GM19328 (cell line): ENCODE results near the gene RAB43.

Source experiments
- ATAC-seq: cut with Tn5 transposase; IDR thresholded peaks from one replicate; pipeline ENCODE4 v1.9.1; 2021; ENCODE audit warnings: mild to moderate bottlenecking, moderate library complexity; ENCODE audit not compliant: unreplicated experiment

Gene RAB43

DNA sequence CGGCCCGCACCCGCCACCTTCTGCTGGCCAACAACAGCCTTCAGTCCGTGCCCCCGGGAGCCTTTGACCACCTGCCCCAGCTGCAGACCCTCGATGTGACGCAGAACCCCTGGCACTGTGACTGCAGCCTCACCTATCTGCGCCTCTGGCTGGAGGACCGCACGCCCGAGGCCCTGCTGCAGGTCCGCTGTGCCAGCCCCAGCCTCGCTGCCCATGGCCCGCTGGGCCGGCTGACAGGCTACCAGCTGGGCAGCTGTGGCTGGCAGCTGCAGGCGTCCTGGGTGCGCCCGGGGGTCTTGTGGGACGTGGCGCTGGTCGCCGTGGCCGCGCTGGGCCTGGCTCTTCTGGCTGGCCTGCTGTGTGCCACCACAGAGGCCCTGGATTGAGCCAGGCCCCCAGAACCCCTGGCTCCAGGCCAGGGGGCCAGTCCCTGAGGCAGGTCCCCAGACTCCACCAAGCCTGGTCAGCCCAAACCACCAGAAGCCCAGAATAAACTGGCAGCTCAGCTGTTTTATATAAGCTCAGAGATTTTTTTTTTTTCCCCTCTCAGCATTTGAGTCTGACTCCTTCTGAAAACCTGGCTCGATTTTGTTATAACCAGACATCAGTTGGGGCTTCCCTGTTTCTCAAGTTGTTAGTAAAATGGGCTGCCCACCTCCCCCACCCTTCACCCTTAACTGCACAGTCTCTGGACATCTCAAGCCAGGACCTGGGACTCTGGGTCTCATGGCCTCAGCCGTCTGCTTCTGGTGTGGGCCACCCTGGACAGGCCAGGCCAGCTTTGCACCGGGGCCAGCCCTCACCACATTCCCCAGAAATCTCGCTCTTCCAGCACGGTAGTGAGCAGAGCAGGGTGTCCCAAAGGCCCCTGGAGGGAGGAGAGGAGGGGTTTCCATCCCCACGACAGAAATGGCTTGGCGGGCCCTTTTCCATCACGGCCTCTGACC, 59.4 kb downstream of the RAB43 start:
- no peak for ATAC-seq

DNA sequence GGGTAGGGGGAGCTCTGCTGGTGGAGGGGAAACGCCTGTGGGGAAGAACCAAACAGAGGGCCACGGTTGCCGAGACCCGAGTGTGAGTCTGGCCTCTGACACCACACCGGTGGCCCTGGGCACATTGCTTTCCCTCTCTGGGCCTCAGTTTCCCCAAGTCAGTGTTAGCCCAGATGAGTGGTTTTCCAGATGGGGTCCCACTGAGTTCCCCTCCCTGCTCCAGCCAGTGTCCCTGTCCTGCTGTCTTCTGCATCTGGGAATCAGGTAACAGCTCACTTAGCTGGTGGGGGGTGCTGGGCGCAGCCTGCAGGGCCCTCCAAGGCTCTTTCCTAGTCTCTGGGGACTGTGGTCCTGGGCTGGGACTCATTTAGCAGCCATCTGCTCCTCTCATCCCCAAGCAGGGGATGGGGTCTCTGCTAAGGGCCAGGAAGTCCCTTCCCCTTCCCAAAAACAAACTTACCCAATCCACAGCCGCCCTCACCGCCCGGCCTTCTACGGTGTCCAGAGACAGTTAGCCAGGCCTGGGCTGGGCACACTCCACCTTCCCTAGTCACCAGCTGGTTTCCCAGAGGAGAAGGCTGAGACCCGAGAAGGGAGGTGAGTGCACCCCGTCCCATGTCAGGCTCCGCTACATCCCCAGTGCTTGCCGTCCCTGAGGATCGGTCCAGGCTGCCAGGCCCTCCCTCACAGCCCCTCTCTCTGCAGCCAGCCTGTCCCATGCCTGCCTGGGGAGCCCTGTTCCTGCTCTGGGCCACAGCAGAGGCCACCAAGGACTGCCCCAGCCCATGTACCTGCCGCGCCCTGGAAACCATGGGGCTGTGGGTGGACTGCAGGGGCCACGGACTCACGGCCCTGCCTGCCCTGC, 60.3 kb downstream of the RAB43 start:
- ATAC-seq = no peak

DNA sequence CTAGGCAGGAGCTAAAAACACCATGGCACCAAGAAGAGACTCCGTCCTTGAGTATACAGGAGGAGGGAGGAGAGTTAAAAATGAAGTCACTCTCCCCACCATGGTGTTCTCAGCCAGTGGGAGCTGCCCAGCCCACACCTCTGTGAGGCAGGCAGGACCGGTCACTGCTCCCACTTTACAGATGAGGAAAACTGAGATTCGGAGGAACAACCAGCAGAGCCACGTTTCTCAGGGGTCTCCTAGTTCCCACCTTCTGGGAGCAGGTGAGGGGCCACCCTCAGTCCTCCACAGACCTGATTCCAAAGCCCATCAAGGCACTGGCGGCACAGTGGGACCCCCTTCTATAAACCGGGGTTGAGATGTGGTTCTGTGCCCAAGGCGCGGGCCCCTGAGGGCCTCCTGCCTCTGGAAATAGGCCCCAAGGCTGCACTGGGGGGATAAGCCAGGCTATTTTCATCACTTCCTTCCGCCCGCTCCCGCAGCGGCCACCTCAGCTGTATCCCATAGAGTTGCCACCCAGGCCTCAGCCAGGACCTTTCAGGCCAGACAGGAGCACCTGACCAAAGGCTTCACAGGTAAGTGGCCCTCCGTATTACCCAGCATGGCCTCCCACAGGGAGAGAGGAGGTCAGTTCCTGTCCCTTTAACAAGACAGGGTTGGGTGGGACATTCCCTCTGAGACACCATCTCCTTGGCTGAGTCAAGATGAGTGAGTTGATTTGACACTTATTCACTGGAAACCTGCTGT, 61.2 kb downstream of the RAB43 start, which contains the start of gene GP9:
Gene GP9, plus strand, starts transcription at position 504 of the 747 bp plus-strand sequence. CDS start 961 bp downstream, outside the sequence.
- ATAC-seq = no peak

DNA sequence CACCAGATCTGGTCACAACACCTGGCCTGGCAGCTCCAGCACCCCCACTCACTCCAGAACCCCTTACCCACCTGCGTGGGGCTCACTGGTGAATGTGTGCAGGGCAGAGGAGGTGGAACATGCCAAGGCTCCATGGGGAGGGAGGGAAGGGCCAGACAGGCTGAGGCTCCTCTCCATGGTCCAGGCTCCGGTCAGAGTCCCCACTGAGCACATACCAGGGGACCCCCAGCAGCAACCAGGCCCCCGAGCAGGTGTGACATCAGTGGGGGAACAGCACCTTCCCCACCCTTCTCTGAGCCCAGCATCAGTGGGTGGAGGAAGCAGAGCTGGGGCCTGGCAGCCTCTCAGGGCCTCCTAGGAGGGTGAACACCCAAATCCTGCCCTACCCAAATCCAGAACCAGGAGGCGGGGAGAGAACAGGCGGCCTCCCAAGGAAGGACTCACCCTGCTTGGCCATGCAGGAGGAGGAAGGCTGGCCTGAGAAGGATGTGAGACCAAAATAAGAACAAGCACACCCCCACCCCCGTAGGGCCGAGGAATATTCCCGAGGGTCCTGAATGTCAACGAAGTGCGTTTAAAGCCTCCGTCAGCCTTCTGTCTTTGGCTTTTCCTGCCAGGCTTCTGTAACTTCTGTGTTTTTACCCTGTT, 62.2 kb downstream of the RAB43 start:
- no peak for ATAC-seq

DNA sequence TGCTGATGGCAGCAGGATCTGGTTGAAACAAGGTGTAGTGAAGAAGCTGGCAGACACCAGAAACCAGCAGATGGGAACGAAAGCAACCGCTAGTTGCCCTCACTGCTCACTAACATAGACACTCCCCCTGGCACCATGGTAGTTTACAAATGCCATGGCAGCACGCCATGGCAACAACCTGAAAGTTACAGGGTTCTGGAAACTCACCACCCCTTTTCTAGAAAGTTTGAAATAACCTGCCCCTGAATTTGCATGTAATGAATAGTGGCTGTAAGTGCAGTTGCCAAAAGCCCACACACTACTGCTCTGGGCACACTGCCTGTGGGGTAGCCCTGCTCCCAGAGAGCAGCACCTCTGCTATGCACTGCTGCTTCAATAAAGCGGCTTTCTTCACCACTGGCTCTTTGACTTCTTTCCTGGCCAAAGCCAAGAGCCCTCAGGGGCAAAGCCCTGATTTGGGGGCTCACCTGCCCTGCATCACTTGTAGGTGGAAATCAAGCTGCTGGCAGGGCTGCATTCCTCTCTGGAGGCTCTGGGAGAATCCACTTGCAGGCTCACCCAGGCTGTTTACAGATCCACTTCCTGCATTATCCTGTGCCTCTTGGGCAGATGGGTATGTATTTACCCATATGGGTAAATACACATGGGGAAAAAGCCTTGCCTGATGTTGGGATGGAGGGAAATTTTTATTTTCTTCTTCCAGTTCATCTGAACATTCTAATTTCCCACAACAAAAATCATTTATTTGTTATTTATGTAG, 63.0 kb downstream of the RAB43 start:
- no peak for ATAC-seq

DNA sequence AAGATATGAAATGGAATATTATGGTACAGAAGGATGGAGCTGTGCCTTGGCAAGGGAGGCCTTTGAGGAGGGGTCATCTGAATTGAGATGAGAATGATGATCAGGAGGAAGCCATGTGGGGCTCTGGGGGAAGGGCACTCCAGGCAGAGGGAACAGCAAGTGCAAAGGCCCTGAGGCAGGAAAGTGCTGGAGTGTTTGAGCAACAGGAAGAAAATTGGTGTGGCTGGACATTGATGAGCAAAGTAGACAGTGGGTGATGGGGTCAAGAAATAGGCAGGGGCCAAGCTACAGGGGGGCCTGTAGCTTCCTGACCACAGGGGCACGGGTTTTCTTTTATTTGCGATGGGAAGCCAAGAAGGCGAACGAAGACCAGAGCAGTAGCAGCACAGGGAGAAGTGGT, 64.4 kb downstream of the RAB43 start:
- ATAC-seq = no peak

DNA sequence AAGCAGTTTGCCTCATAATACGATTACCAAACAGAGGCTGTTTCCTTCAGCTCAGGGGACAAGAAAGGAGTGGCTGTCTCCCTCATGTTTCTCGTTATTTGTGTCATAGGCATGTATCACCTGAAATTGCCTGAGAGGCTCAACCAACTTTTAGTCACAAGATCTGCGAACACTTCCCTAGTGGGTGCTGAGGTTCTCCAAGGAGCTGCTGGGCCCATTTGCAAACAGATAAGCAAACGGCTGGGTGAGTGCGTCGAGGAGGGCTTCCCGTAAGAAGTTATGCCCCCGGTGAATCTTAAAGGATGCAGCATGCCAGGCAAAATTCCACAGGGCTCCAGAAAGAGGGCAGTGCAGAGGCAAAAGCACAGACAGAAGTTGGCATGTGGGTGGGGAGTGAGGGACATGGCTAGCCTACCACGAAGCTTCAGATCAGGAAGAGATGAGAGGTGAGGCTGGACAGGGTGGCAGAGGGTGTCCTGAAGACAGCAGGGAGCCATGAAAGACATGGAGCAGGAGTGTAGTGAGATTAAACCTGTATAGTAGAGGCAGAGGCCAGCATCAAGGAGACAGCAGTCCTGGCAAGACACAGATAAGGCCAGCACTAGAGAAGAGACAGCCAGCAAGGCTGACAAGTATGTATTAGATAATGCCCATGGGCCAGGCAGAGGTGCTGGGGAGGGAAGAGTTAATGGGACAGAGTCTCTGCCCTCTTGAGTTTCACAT, 65.0 kb downstream of the RAB43 start:
- ATAC-seq = no peak

DNA sequence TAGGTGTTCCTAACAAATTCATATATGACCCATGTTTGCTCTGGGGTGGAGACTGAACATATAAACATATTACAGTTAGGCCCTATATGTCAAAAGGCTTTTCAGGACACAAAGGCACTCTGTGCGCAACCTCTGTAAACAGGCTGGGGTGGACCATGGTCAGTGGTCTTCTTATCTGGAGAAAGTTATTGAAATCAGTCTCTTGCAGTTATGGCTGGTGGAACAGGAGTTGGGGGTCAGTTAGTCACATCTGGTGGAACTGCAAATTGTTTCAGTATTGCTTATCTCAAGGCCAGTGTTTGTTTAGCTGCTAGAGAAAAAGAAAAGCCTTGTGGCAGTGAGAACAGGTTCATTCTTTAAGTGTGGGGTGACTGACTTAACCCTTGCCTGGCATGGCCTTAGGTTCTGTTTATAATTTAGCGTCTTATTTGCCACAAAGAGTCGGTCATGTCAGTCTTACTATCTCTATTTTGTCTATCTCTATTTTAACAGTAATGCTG, 66.9 kb downstream of the RAB43 start:
- no peak for ATAC-seq

DNA sequence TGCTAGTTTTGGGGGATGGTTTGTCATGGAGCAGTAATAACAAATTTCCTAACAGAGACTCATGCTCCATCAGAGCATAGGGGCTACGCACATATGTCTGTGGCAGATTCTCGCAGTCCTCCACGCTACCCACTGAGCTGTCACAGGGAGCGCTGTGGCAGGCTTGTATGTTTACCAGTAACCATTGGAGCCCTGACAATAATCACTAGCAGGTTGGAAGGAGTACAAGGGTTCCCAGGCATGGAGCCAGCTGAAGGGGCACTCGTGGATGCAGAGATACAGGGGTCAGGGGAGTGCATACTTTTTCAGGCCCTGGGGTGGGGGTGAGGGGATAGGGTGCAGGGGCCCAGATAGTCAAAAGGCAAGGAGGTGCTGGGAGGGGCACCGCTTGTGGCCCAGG, 68.9 kb downstream of the RAB43 start:
- ATAC-seq = no peak

DNA sequence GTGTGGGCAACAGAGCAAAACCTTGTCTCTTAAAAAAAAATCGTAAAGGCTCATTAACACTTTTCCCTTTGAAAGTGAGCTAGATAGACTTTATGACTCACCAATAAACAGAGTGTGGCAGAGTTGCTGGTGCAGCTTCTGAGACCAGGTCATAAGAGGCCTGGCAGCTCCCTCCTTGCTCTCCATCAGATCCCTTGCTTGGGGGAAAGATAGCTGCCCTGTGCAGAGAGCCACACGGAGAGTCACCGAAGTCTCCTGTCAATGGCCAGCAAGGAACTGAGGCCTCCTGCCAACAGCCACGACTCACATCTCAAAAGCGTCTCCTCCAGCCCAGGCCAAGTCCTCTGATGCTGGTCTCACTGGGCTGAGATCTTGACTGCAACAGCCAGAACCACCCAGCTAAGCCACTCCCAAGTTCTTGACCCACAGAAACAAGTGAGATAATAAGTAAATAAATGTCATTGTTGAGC, 69.7 kb downstream of the RAB43 start:
- no peak for ATAC-seq

DNA sequence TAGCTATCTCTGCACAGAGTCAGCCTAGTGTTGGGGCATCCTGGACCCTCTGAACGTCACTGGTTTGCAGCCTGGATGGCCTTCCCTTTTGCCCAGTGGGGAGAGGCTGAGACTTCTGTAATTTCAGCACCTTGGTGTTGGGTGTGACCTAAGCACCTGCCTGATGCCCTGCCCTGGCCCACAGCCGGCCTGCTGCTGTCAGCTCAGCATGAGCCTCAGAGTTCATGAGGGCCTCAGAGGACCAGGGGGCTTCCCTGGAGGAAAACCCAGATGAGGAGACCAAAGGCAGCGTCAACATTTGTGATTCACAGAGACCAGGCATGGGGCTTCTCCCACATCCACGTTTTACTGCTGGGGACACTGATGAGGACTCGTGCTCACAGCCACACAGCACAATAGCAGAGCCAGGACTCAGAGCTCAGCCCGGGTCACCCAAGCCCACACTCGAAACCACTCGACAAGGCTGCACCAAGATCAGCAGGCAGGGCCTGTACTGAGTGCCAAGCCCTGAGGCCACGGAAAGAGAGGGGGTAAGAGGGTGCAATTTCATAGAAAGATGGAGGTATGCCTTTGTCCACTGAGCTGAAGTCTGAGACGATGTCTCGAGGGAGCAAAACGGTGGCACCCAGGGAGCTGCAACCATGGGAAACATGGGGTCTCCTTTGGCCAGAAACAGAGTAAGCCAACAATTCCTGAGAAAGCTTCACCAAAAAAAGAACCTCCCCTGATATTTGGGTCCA, 70.9 kb downstream of the RAB43 start:
- no peak for ATAC-seq

DNA sequence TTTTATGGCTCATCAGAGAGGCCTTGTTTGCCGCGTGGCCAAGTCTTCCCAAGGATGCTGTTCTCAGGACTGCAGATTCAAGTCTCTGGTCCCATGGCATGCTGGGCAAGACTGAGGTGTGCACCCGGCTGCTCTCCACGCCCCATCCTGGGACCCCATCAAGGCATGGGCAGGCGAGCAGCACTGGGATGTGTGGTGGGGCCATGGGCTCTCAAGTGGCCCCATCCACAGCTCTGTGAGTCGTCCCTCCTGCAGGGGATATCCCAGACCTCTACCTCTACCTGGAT, 74.1 kb downstream of the RAB43 start:
- no peak for ATAC-seq

DNA sequence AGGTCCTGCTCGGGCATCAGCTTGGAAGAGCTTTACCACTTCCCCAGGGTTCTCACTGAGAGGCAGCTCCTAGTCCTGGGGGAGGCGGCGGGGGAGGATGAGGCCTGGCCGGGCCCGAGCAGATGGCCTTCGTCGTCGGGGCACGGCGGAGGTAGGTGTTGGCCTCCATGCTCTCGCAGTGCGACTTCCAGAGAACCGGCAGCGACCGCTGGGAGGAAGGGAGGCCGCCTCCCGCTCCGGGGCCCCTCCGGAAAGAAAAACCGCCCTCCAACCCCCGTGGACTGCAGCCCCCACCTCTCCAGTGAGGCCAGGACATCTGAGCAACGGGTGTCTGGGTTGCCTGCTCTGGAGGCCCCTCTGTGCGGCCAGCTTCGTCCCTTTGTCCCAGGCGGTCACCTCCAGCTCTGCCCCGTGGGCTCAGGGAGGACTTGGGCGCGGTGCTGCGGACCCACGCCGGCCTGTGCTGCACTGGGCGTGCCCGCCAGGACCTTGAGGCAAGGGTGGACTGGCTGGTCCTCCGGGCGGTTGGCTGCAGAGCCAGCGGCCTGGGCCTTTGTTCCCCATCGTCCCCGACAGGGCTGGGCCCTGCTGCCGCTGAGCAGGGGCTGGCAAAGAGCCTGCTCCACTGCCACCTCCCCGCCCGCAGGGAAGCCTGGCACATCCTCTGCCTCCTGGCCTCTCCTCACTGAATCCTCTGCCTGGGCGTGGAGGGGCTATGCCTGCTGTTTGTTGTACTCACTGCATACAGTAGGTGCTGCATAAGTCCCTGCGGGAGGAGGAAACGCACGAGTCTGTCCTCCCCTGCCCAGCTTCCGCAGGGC, 74.7 kb downstream of the RAB43 start:
- no peak for ATAC-seq

DNA sequence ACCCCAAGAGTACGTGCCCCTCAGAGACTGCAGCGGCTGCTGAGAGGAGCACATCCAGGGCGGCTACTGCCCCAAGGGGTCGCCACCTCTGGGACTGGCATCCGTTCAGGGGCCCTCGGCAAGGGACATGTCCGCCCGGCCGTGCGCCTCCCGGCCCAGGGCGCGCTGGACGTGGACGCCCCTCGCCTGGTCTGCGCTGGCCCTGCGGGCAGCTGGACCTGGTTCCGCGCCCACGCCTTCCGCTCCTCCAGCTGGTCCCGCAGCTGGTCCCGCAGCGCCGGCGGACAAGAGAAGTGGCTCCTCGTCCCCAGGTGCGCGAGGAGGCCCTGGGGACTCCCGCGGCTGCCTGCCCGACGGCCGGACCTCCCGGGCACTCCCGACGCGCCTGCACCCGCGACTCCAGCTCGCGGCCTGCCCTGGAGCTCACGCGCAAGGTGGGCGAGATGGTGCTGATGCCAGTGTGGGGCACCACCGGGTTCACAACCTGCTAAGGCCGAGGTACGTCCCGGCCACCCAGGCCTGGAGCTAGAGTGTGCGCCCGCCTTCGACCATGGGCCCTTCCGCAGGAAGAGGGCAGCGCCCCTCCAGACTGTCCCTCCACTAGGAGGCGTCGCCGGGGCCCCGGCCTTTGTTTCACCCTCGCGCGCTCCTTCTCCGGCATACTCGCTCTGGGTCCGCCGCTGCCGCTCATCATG, 75.4 kb downstream of the RAB43 start:
- ATAC-seq = no peak

DNA sequence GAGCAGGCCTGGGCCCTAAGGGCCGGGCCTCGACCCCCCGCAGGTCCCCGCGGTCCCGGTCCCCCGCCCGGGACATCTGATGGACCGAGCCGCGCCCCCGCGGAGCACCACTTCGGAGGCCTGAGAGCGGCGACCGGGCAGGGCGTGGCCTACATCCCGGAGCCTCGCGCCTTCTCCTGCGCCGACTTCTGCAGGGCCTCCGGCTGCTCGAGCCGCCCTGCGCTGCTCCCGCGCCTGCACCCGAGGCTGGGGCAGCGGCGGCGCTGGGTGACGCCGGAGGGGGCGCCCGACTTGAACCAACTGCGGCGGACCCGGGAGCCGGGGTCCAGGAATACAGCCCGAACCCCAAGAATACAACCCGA, 75.9 kb downstream of the RAB43 start:
- no peak for ATAC-seq

DNA sequence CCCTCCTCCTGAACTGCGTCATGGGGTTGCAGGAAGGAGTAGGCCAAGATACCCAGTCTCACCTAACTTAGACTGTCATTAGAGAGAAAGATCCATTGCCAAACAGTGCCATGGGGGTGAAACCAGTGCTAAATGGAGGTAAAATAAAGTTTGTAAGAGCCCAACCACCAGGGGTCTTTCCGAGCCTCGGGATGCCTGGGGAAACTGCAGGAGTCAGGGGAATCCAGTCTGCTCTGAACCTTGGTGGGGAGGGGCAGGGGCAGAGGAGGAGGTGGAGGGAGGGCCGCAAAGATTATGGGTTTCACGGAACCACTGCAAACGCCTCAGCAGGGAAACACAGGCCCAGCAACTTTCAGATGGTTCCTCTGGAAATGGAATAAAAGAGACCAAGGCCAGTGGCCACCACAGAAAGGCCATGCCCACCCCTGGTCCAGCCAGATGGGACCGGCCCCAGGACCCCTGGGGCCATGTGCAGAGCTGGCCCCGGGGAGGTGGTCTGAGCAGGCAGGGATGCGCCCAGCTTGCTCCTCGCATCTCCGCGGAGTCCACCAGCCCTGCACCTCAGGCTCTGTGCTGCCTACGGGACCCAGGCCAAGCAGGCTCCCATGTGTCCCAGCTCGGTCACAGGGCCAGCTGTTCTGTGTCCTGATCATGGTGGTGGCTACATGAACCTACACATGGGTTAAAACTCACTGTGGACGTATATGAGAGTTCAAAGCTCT, 80.9 kb downstream of the RAB43 start:
- no peak for ATAC-seq

DNA sequence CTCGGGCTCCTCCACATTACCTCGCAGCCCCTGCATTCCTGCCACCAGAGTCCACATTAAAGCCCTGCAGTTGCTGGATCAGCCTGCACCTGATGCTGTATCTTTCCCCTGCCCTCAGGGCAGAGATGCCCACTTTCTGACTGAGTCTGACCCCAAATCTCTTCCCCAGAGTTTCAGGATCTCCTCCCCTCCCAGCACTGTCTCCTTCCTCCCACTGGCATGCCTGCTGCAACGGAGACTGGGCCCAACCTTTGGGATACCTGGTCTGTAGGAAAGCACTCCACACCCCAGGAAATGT, 81.6 kb downstream of the RAB43 start:
- no peak for ATAC-seq
